GM23338 (cell line): Measurements from ENCODE around the gene MAGEA9B. TPM values are rescaled to one million over a fixed set of nuclear protein-coding genes. Genes with fewer than 3 reads are reported as not detected.
A peak's percentile ranks its signal among the peaks of the same experiment; 100 is the strongest.

Source experiments
- ATAC-seq: fragments of 200-7000 bp; cut with Tn5 transposase; 3 replicates; pipeline ENCODE4 v1.9.1; 2020
- DNase-seq: peaks from one replicate; pipeline ENCODE4 v3.0.0-alpha.2; 2015; ENCODE audit warnings: low spot score
- H2AFZ ChIP-seq: fragments of 200-600 bp; sonication (generic); 2 replicates; pipeline ENCODE4 v1.8.0; 2016; ENCODE audit warnings: antibody characterized with exemption, mild to moderate bottlenecking, moderate library complexity
- H3F3A ChIP-seq: fragments of 200-600 bp; sonication (generic); replicated peaks from 2 replicates; pipeline ENCODE4 v1.8.0; 2017; ENCODE audit warnings: antibody characterized with exemption, mixed run types, low read depth
- H3K27ac ChIP-seq: fragments of 200-600 bp; sonication (generic); 2 replicates; pipeline ENCODE4 v1.6.1; 2016; ENCODE audit warnings: low read depth
- H3K27me3 ChIP-seq: fragments of 200-600 bp; sonication (generic); 2 replicates; pipeline ENCODE4 v1.8.0; 2016; ENCODE audit warnings: mild to moderate bottlenecking, mixed run types, moderate library complexity; ENCODE audit not compliant: insufficient read depth
- H3K36me3 ChIP-seq: fragments of 200-600 bp; sonication (generic); 2 replicates; pipeline ENCODE4 v1.8.0; 2016; ENCODE audit warnings: mild to moderate bottlenecking; ENCODE audit not compliant: insufficient read depth
- H3K4me1 ChIP-seq: fragments of 200-600 bp; sonication (generic); 2 replicates; pipeline ENCODE4 v1.8.0; 2016; ENCODE audit warnings: mild to moderate bottlenecking, moderate library complexity; ENCODE audit not compliant: insufficient read depth
- H3K4me2 ChIP-seq: fragments of 200-600 bp; sonication (generic); 2 replicates; pipeline ENCODE4 v1.7.1; 2017; ENCODE audit warnings: mixed run types
- H3K4me3 ChIP-seq: fragments of 200-600 bp; sonication (generic); 2 replicates; pipeline ENCODE4 v1.6.1; 2016; ENCODE audit warnings: mixed run types
- H3K79me2 ChIP-seq: fragments of 200-600 bp; sonication (generic); replicated peaks from 2 replicates; pipeline ENCODE4 v1.8.0; 2017; ENCODE audit warnings: mild to moderate bottlenecking; ENCODE audit not compliant: insufficient read depth
- H3K9me2 ChIP-seq: fragments of 200-600 bp; sonication (generic); 2 replicates; pipeline ENCODE4 v1.8.0; 2017; ENCODE audit not compliant: insufficient read depth
- H4K20me1 ChIP-seq: fragments of 200-600 bp; sonication (generic); replicated peaks from 2 replicates; pipeline ENCODE4 v1.8.0; 2017; ENCODE audit warnings: mild to moderate bottlenecking; ENCODE audit not compliant: insufficient read depth
- H3K27ac Mint-ChIP-seq: 2 replicates; pipeline ENCODE4 v1.8.0; 2020; ENCODE audit warnings: inconsistent platforms, mild to moderate bottlenecking, moderate library complexity, mixed read lengths
- H3K27me3 Mint-ChIP-seq: 3 replicates; pipeline ENCODE4 v1.8.0; 2022; ENCODE audit warnings: low read depth, mild to moderate bottlenecking, moderate library complexity, mixed read lengths, inconsistent platforms; ENCODE audit not compliant: insufficient read depth, poor library complexity
- H3K36me3 Mint-ChIP-seq: 3 replicates; pipeline ENCODE4 v1.8.0; 2021; ENCODE audit warnings: low read depth, mild to moderate bottlenecking, inconsistent platforms, moderate library complexity, mixed read lengths
- H3K4me1 Mint-ChIP-seq: 3 replicates; pipeline ENCODE4 v1.8.0; 2020; ENCODE audit warnings: mild to moderate bottlenecking, inconsistent platforms, mixed read lengths
- H3K4me3 Mint-ChIP-seq: 3 replicates; pipeline ENCODE4 v1.8.0; 2021; ENCODE audit warnings: moderate library complexity, mild to moderate bottlenecking, inconsistent platforms, mixed read lengths
- H3K9me3 Mint-ChIP-seq: 3 replicates; pipeline ENCODE4 v1.8.0; 2020; ENCODE audit warnings: moderate library complexity, mild to moderate bottlenecking, inconsistent platforms, mixed read lengths
- EZH2 ChIP-seq: fragments of 200-600 bp; sonication (generic); IDR thresholded peaks from one replicate; pipeline ENCODE4 v1.8.0; 2017; ENCODE audit warnings: antibody characterized with exemption, mild to moderate bottlenecking, low read depth; ENCODE audit not compliant: unreplicated experiment
- STAT1 ChIP-seq: IDR thresholded peaks from one replicate; pipeline ENCODE4 v1.6.1; 2016; ENCODE audit warnings: antibody characterized with exemption; ENCODE audit not compliant: unreplicated experiment
- ZNF114 ChIP-seq: fragments of 250-450 bp; sonication (Bioruptor Pico); IDR thresholded peaks from 2 replicates; pipeline ENCODE4 v1.5.0; 2020; ENCODE audit warnings: mild to moderate bottlenecking, moderate library complexity
- ZNF331 ChIP-seq: fragments of 250-450 bp; sonication (Bioruptor Pico); IDR thresholded peaks from 2 replicates; pipeline ENCODE4 v1.5.0; 2020; ENCODE audit warnings: low read depth, mild to moderate bottlenecking, moderate library complexity
- ZNF462 ChIP-seq: fragments of 250-450 bp; sonication (Bioruptor Pico); IDR thresholded peaks from 2 replicates; pipeline ENCODE4 v1.5.0; 2020; ENCODE audit warnings: mild to moderate bottlenecking, moderate library complexity
- polyA plus RNA-seq: library from polyadenylated mRNA; unstranded; fragments of >200 nt; fragmentation: Nextera tagmentation; extraction: Ambion mirVana; gene quantifications from 2 replicates; pipeline ENCODE4 v1.2.1, GENCODE V29; 2016
- total RNA-seq: library from RNA; depleted of rRNA; stranded (reverse); fragments of >200 nt; shearing (Covaris generic); gene quantifications from 2 replicates; pipeline ENCODE4 v1.2.3, GENCODE V29; 2014

Gene MAGEA9B
- total and polyA plus RNA-seq, 2 experiments from 2014 or later, result 0.52 TPM; not detected in 1

GRCh38 chrX:149540131-149540620 is 47.1 kb downstream of the MAGEA9B start:
- no peak overlapping the region for H2AFZ ChIP-seq
- peak; percentile 86 for DNase-seq
- peak overlapping the region; percentile 82; the same call in 1 of the 2 replicates for H3K27ac Mint-ChIP-seq

More at GRCh38 chrX:149540131-149540620, 47.1 kb downstream of the MAGEA9B start:
- H3K4me1 ChIP-seq, result no peaks in the 10 kb centered on the region
- H3K27me3 Mint-ChIP-seq, result peaks cover 5% of the 10 kb centered on the region
- H3K4me2 ChIP-seq, result peak overlapping the region; percentile 82
- H3K36me3 ChIP-seq, result no peaks in the 10 kb centered on the region
- H3K36me3 Mint-ChIP-seq, result no peaks in the 10 kb centered on the region; the same call in 2 of the 3 replicates
- H3K27me3 ChIP-seq, result peaks cover 7% of the 10 kb centered on the region; the same call in 1 of the 2 replicates
- no peaks in the 10 kb centered on the region for H3K9me2 ChIP-seq
- no peaks in the 10 kb centered on the region for H4K20me1 ChIP-seq
- H3K4me3 Mint-ChIP-seq, result peak overlapping the region; percentile 77
- TF ChIP-seq EZH2 (no peak), STAT1 (no peak), ZNF462 (CRISPR knock-in tag) (no peak), ZNF331 (CRISPR knock-in tag) (no peak), ZNF114 (CRISPR knock-in tag) (no peak)
- peaks cover 6% of the 10 kb centered on the region; the same call in 2 of the 3 replicates for H3K4me1 Mint-ChIP-seq
- H3F3A ChIP-seq, result no peaks in the 10 kb centered on the region
- H3K9me3 Mint-ChIP-seq, result no peaks in the 10 kb centered on the region
- peak; percentile 9 for ATAC-seq
- no peaks in the 10 kb centered on the region for H3K79me2 ChIP-seq
- peak overlapping the region; percentile 65 for H3K4me3 ChIP-seq
- peak overlapping the region; percentile 60; the same call in 1 of the 2 replicates for H3K27ac ChIP-seq
